Measurements from ENCODE around the gene RAB17.

GRCh38 chr2:237639836-237640220 lies 49.3 kb upstream of the RAB17 start:
- no peak for TF ChIP-seq CTCF (IDR thresholded peaks at IDR 0.05)
- TF ChIP-seq POLR2A (IDR thresholded peaks at IDR 0.05), result no peak

All from right lobe of liver (tissue), 4 donors.